ENCODE data around the gene ZC3H10. TPM values are rescaled to one million over a fixed set of nuclear protein-coding genes. Genes with fewer than 3 reads are reported as not detected.

ZC3H10 gene
- total RNA-seq, 1 experiment from 2014 or later, result 11.8 TPM

GRCh38 chr12:56086608-56087007 lies 31.5 kb upstream of the ZC3H10 start:
- H3K36me3 ChIP-seq (ENCODE audit: insufficient read depth, low read length, poor library complexity, severe bottlenecking), result no peaks in the 10 kb centered on the region
- no peaks in the 10 kb centered on the region for H3K9me3 ChIP-seq (ENCODE audit: low read depth, low read length, poor library complexity, severe bottlenecking)
- no TSS peak for BruUV-seq (replicated peaks)
- CTCF ChIA-PET, result no interaction called here
- TF ChIP-seq EZH2 (IDR thresholded peaks at IDR 0.05; ENCODE audit: borderline replicate concordance, low read depth, low read length, poor library complexity, severe bottlenecking), result no peak
- no peak for TF ChIP-seq CTCF (conservative IDR thresholded peaks at IDR 0.05; ENCODE audit: low read depth, low read length)
- POLR2A ChIA-PET (ENCODE audit: low non-redundant PET), result no interaction called here
- no peak for DNase-seq (ENCODE audit: low spot score)
- H3K27ac ChIP-seq (ENCODE audit: low read depth, low read length, poor library complexity, severe bottlenecking), result no peak overlapping the region
- H3K4me3 ChIP-seq (ENCODE audit: low read depth, low read length, poor library complexity, severe bottlenecking), result no peak overlapping the region
- no peaks in the 10 kb centered on the region for H3K4me1 ChIP-seq (ENCODE audit: insufficient read depth, low read length, poor library complexity, severe bottlenecking)
- intact Hi-C loops (cut with micrococcal nuclease; ENCODE audit: unreplicated experiment), result no loop called here
- H3K27me3 ChIP-seq (replicated peaks; ENCODE audit: insufficient read depth, low read depth, low read length, poor library complexity), result no peaks in the 10 kb centered on the region

- TF ChIP-seq CTCF (conservative IDR thresholded peaks at IDR 0.05; ENCODE audit: low read depth, low read length), result no peak
- no peak for TF ChIP-seq EZH2 (IDR thresholded peaks at IDR 0.05; ENCODE audit: borderline replicate concordance, low read depth, low read length, poor library complexity, severe bottlenecking)
- no peaks in the 10 kb centered on the region for H3K9me3 ChIP-seq (ENCODE audit: low read depth, low read length, poor library complexity, severe bottlenecking)
- no peak overlapping the region for H3K4me3 ChIP-seq (ENCODE audit: low read depth, low read length, poor library complexity, severe bottlenecking)
- no peak for DNase-seq (ENCODE audit: low spot score)
- intact Hi-C loops (cut with micrococcal nuclease; ENCODE audit: unreplicated experiment), result no loop called here
- ChIA-PET CTCF (no interaction called here), POLR2A (ENCODE audit: low non-redundant PET) (no interaction called here)
- H3K36me3 ChIP-seq (ENCODE audit: insufficient read depth, low read length, poor library complexity, severe bottlenecking), result no peaks in the 10 kb centered on the region
- no peak overlapping the region for H3K27ac ChIP-seq (ENCODE audit: low read depth, low read length, poor library complexity, severe bottlenecking)
- no peaks in the 10 kb centered on the region for H3K4me1 ChIP-seq (ENCODE audit: insufficient read depth, low read length, poor library complexity, severe bottlenecking)
- BruUV-seq (replicated peaks), result no TSS peak
- H3K27me3 ChIP-seq (replicated peaks; ENCODE audit: insufficient read depth, low read depth, low read length, poor library complexity), result no peaks in the 10 kb centered on the region
These were observed 30.8 kb upstream of the ZC3H10 start for GRCh38 chr12:56087220-56087619.

- Histone ChIP-seq H3K4me1 (ENCODE audit: insufficient read depth, low read length, poor library complexity, severe bottlenecking) (no peaks in the 10 kb centered on the region), H3K9me3 (ENCODE audit: low read depth, low read length, poor library complexity, severe bottlenecking) (no peaks in the 10 kb centered on the region), H3K27me3 (replicated peaks; ENCODE audit: insufficient read depth, low read depth, low read length, poor library complexity) (peaks cover 16% of the 10 kb centered on the region), H3K27ac (ENCODE audit: low read depth, low read length, poor library complexity, severe bottlenecking) (no peak overlapping the region), H3K4me3 (ENCODE audit: low read depth, low read length, poor library complexity, severe bottlenecking) (no peak overlapping the region), H3K36me3 (ENCODE audit: insufficient read depth, low read length, poor library complexity, severe bottlenecking) (no peaks in the 10 kb centered on the region)
- CTCF ChIA-PET, result no interaction called here
- TF ChIP-seq EZH2 (IDR thresholded peaks at IDR 0.05; ENCODE audit: borderline replicate concordance, low read depth, low read length, poor library complexity, severe bottlenecking) (no peak), CTCF (conservative IDR thresholded peaks at IDR 0.05; ENCODE audit: low read depth, low read length) (no peak)
- no peak for DNase-seq (ENCODE audit: low spot score)
- BruUV-seq (replicated peaks), result no TSS peak
- intact Hi-C loops (cut with micrococcal nuclease; ENCODE audit: unreplicated experiment), result no loop called here
- POLR2A ChIA-PET (ENCODE audit: low non-redundant PET), result no interaction called here
These were observed 20.3 kb upstream of the ZC3H10 start for GRCh38 chr12:56097738-56098137.

Data from A673 (cell line).